ENCODE results near the gene TRPM3. TPM values are rescaled to one million over a fixed set of nuclear protein-coding genes. Genes with fewer than 3 reads are reported as not detected.
A peak's percentile ranks its signal among the peaks of the same experiment; 100 is the strongest.

Gene TRPM3
- total RNA-seq, 2 experiments from 2014 or later = not detected

- H3K4me3 Mint-ChIP-seq = no peak overlapping the region
- ATAC-seq (ENCODE audit: low read depth) (no peak), DNase-seq (no peak)
- no peaks in the 10 kb centered on the region for H3K36me3 Mint-ChIP-seq
- POLR2A ChIA-PET = no interaction called here
- peaks cover 7% of the 10 kb centered on the region for H3K27me3 Mint-ChIP-seq
- H3K9me3 Mint-ChIP-seq = no peaks in the 10 kb centered on the region
- peaks cover 4% of the 10 kb centered on the region for H3K4me1 Mint-ChIP-seq
- H3K27ac Mint-ChIP-seq = no peak overlapping the region
These were observed 513.5 kb downstream of the TRPM3 start for GRCh38 chr9:70607926-70608325.

GRCh38 chr9:70607329-70607728 is 514.1 kb downstream of the TRPM3 start:
- Mint-ChIP-seq H3K36me3 (no peaks in the 10 kb centered on the region), H3K27ac (no peak overlapping the region), H3K9me3 (no peaks in the 10 kb centered on the region), H3K4me1 (peaks cover 9% of the 10 kb centered on the region), H3K27me3 (peaks cover 2% of the 10 kb centered on the region), H3K4me3 (no peak overlapping the region)
- POLR2A ChIA-PET = no interaction called here
- DNase-seq (no peak), ATAC-seq (ENCODE audit: low read depth) (no peak)

GRCh38 chr9:70603020-70603411 is 518.4 kb downstream of the TRPM3 start:
- ATAC-seq (ENCODE audit: low read depth) (no peak), DNase-seq (no peak)
- no peaks in the 10 kb centered on the region for H3K27me3 Mint-ChIP-seq
- no peak overlapping the region for H3K4me3 Mint-ChIP-seq
- POLR2A ChIA-PET = interaction anchor here (0.6 to 1.8 kb wide), 5 partner anchors 38 to 246 kb away, joined by 3 to 11 read pairs (median 5); no protein-coding TSS in a partner anchor
- H3K27ac Mint-ChIP-seq = no peak overlapping the region
- peaks cover 3% of the 10 kb centered on the region for H3K36me3 Mint-ChIP-seq
- peaks cover 14% of the 10 kb centered on the region for H3K4me1 Mint-ChIP-seq
- H3K9me3 Mint-ChIP-seq = no peaks in the 10 kb centered on the region

GRCh38 chr9:70602321-70603019 is 519.0 kb downstream of the TRPM3 start:
- DNase-seq (no peak), ATAC-seq (ENCODE audit: low read depth) (peak; percentile 56)
- Mint-ChIP-seq H3K9me3 (peaks cover 2% of the 10 kb centered on the region), H3K4me3 (no peak overlapping the region), H3K4me1 (peaks cover 13% of the 10 kb centered on the region), H3K27me3 (no peaks in the 10 kb centered on the region), H3K27ac (peak overlapping the region; percentile 19), H3K36me3 (peaks cover 4% of the 10 kb centered on the region)
- POLR2A ChIA-PET = interaction anchor here (0.6 to 1.8 kb wide), 7 partner anchors 38 to 245 kb away, joined by 3 to 11 read pairs (median 5); partner anchors contain the start of gene KLF9

GRCh38 chr9:70601000-70601951 is 520.1 kb downstream of the TRPM3 start:
- H3K27ac Mint-ChIP-seq = no peak overlapping the region
- ATAC-seq (ENCODE audit: low read depth) (no peak), DNase-seq (no peak)
- peaks cover 2% of the 10 kb centered on the region for H3K9me3 Mint-ChIP-seq
- H3K36me3 Mint-ChIP-seq = peaks cover 4% of the 10 kb centered on the region
- no peaks in the 10 kb centered on the region for H3K27me3 Mint-ChIP-seq
- H3K4me3 Mint-ChIP-seq = no peak overlapping the region
- H3K4me1 Mint-ChIP-seq = peaks cover 13% of the 10 kb centered on the region
- POLR2A ChIA-PET = interaction anchor here (1.2 to 1.8 kb wide), 5 partner anchors 170 to 191 kb away, joined by 4 to 11 read pairs (median 10); no protein-coding TSS in a partner anchor

- peaks cover 2% of the 10 kb centered on the region for H3K9me3 Mint-ChIP-seq
- H3K4me3 Mint-ChIP-seq = no peak overlapping the region
- DNase-seq = no peak
- H3K27me3 Mint-ChIP-seq = no peaks in the 10 kb centered on the region
- no peak overlapping the region for H3K27ac Mint-ChIP-seq
- H3K36me3 Mint-ChIP-seq = peaks cover 4% of the 10 kb centered on the region
- no peak for ATAC-seq (ENCODE audit: low read depth)
- H3K4me1 Mint-ChIP-seq = peaks cover 11% of the 10 kb centered on the region
- POLR2A ChIA-PET = interaction anchor here (1.2 to 1.6 kb wide), 2 partner anchors 181 to 190 kb away, joined by 4 to 10 read pairs; no protein-coding TSS in a partner anchor
These were observed 520.9 kb downstream of the TRPM3 start for GRCh38 chr9:70600506-70600905.

GRCh38 chr9:70597886-70598285 is 523.5 kb downstream of the TRPM3 start:
- ATAC-seq (ENCODE audit: low read depth) (no peak), DNase-seq (no peak)
- POLR2A ChIA-PET = no interaction called here
- H3K27me3 Mint-ChIP-seq = no peaks in the 10 kb centered on the region
- no peak overlapping the region for H3K27ac Mint-ChIP-seq
- peaks cover 11% of the 10 kb centered on the region for H3K4me1 Mint-ChIP-seq
- H3K36me3 Mint-ChIP-seq = peaks cover 4% of the 10 kb centered on the region
- H3K9me3 Mint-ChIP-seq = peaks cover 2% of the 10 kb centered on the region
- no peak overlapping the region for H3K4me3 Mint-ChIP-seq

- peaks cover 5% of the 10 kb centered on the region for H3K9me3 Mint-ChIP-seq
- ATAC-seq (ENCODE audit: low read depth) (no peak), DNase-seq (no peak)
- H3K27ac Mint-ChIP-seq = no peak overlapping the region
- H3K4me1 Mint-ChIP-seq = peaks cover 3% of the 10 kb centered on the region
- POLR2A ChIA-PET = interaction anchor here (1.5 kb wide), 1 partner anchor 183 kb away, joined by 4 read pairs; no protein-coding TSS in a partner anchor
- no peaks in the 10 kb centered on the region for H3K27me3 Mint-ChIP-seq
- peaks cover 7% of the 10 kb centered on the region for H3K36me3 Mint-ChIP-seq
- H3K4me3 Mint-ChIP-seq = no peak overlapping the region
These were observed 526.2 kb downstream of the TRPM3 start for GRCh38 chr9:70595211-70595610.

GRCh38 chr9:70594386-70594944 is 527.0 kb downstream of the TRPM3 start:
- Mint-ChIP-seq H3K4me3 (no peak overlapping the region), H3K4me1 (peaks cover 3% of the 10 kb centered on the region), H3K36me3 (peaks cover 7% of the 10 kb centered on the region), H3K9me3 (peaks cover 5% of the 10 kb centered on the region), H3K27me3 (no peaks in the 10 kb centered on the region), H3K27ac (no peak overlapping the region)
- no peak for DNase-seq
- no peak for ATAC-seq (ENCODE audit: low read depth)
- POLR2A ChIA-PET = interaction anchor here (0.6 kb wide), 1 partner anchor 21 kb away, joined by 3 read pairs; no protein-coding TSS in a partner anchor

- peaks cover 7% of the 10 kb centered on the region for H3K36me3 Mint-ChIP-seq
- no peak for ATAC-seq (ENCODE audit: low read depth)
- H3K27me3 Mint-ChIP-seq = no peaks in the 10 kb centered on the region
- no peak overlapping the region for H3K27ac Mint-ChIP-seq
- H3K9me3 Mint-ChIP-seq = peaks cover 5% of the 10 kb centered on the region
- POLR2A ChIA-PET = interaction anchor here (0.8 kb wide), 1 partner anchor 174 kb away, joined by 3 read pairs; no protein-coding TSS in a partner anchor
- H3K4me3 Mint-ChIP-seq = no peak overlapping the region
- no peak for DNase-seq
- no peaks in the 10 kb centered on the region for H3K4me1 Mint-ChIP-seq
These were observed 528.2 kb downstream of the TRPM3 start for GRCh38 chr9:70593241-70593640.

- H3K27ac Mint-ChIP-seq = no peak overlapping the region
- H3K36me3 Mint-ChIP-seq = peaks cover 3% of the 10 kb centered on the region
- no peak overlapping the region for H3K4me3 Mint-ChIP-seq
- no peaks in the 10 kb centered on the region for H3K4me1 Mint-ChIP-seq
- ATAC-seq (ENCODE audit: low read depth) = no peak
- H3K9me3 Mint-ChIP-seq = peaks cover 4% of the 10 kb centered on the region
- POLR2A ChIA-PET = no interaction called here
- no peaks in the 10 kb centered on the region for H3K27me3 Mint-ChIP-seq
- DNase-seq = no peak
These were observed 531.1 kb downstream of the TRPM3 start for GRCh38 chr9:70590315-70590677.

GRCh38 chr9:70589571-70590314 is 531.7 kb downstream of the TRPM3 start:
- Mint-ChIP-seq H3K9me3 (peaks cover 4% of the 10 kb centered on the region), H3K36me3 (peaks cover 3% of the 10 kb centered on the region), H3K4me3 (no peak overlapping the region), H3K27me3 (no peaks in the 10 kb centered on the region), H3K4me1 (no peaks in the 10 kb centered on the region), H3K27ac (no peak overlapping the region)
- POLR2A ChIA-PET = no interaction called here
- DNase-seq = no peak
- ATAC-seq (ENCODE audit: low read depth) = no peak

GRCh38 chr9:70588999-70589398 is 532.4 kb downstream of the TRPM3 start:
- Mint-ChIP-seq H3K9me3 (peaks cover 4% of the 10 kb centered on the region), H3K27ac (no peak overlapping the region)

More at GRCh38 chr9:70588999-70589398, 532.4 kb downstream of the TRPM3 start:
- Mint-ChIP-seq H3K4me3 (no peak overlapping the region), H3K27me3 (no peaks in the 10 kb centered on the region), H3K36me3 (peaks cover 3% of the 10 kb centered on the region), H3K4me1 (no peaks in the 10 kb centered on the region)
- POLR2A ChIA-PET = no interaction called here
- ATAC-seq (ENCODE audit: low read depth) (no peak), DNase-seq (no peak)

Data from activated naive CD8-positive, alpha-beta T cell treated with anti-CD3 and anti-CD28 coated beads, Interleukin-2, amount 10 ng/mL, durations not matched to agents 7 days and 5 days (primary cell).